Measurements from ENCODE around the gene OR4K5. TPM values are rescaled to one million over a fixed set of nuclear protein-coding genes. Genes with fewer than 3 reads are reported as not detected.

OR4K5 gene
- total and polyA plus RNA-seq, 2 donors (not counting 3 experiments of a cell fraction or from before 2014, with no cell fraction given): not detected

DNA sequence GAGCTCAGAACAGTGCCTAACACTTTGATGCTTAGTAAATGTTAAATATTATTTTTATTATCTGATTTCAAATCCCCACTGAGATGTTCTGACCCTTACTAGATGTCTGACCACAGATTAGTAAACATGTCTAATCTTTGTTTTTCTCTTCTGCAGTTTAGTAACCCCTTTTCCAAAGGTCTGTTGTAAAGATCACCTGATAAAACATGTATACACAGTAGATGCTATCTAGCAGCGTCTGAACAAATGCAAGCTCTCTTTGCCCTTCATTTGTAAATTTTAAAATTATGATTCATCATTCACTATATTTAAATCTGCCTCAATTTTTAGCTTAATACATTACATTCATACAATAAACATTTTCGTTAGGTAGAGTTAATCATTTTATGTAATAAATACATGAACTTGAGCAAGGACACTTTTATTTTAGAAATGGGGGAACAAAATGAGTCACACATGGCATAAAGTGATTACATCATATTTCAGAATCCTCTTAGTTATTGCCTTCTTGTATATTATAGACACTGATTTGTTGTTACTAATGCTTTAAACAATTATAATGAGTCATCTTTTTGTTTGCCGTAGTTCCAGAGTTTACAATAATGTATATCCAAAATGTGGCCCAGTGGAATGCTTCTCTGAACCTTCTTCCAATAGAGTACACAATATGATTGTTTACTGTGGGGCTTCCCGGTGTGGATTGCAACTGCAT lies 1.7 kb upstream of the OR4K5 start:
- no peaks in the 10 kb centered on the region for H3K27me3 ChIP-seq (ENCODE audit: control insufficient read depth in 2 of 2, insufficient read depth in 2 of 2, low read length in 2 of 2)
- H3K36me3 ChIP-seq (ENCODE audit: control insufficient read depth in 2 of 2, extremely low read depth in 1 of 2, insufficient read depth in 2 of 2, low read length in 2 of 2): no peaks in the 10 kb centered on the region
- FAIRE-seq (no peak), DNase-seq (ENCODE audit: low read depth, low spot score) (no peak)
- no peaks in the 10 kb centered on the region for H3K4me1 ChIP-seq (ENCODE audit: control insufficient read depth, extremely low read depth, insufficient read depth, low read length)
- H2AFZ ChIP-seq (ENCODE audit: low read depth, low read length): no peak overlapping the region
- H3K9me3 ChIP-seq (replicated peaks; ENCODE audit: control insufficient read depth, insufficient read depth, low read length): peaks cover 6% of the 10 kb centered on the region
- H3K4me3 ChIP-seq (replicated peaks in 1 of 3; ENCODE audit: insufficient read depth in 1 of 3, low read depth in 1 of 3, low read length in 3 of 3): no peak overlapping the region
- CTCF ChIA-PET: no interaction called here
- no peaks in the 10 kb centered on the region for H4K20me1 ChIP-seq (replicated peaks; ENCODE audit: control insufficient read depth, extremely low read depth, insufficient read depth, low read length)
- no peak for TF ChIP-seq MYC (IDR thresholded peaks at IDR 0.05; ENCODE audit: low read depth, low read length)
- no peak for TF ChIP-seq POLR2A (IDR thresholded peaks at IDR 0.05; ENCODE audit: low read depth, low read length)
- no peak for TF ChIP-seq CTCF (IDR thresholded peaks at IDR 0.05; ENCODE audit: extremely low read depth in 1 of 2, insufficient read depth in 1 of 2, low read depth in 1 of 2, low read length in 2 of 2)
- TF ChIP-seq POLR2AphosphoS5 (IDR thresholded peaks at IDR 0.05; ENCODE audit: insufficient read depth, low read depth, low read length): no peak
- no peak for TF ChIP-seq FOS (IDR thresholded peaks at IDR 0.05; ENCODE audit: borderline replicate concordance, insufficient read depth, low read length)
- no peak for TF ChIP-seq EZH2 (IDR thresholded peaks at IDR 0.05; ENCODE audit: borderline replicate concordance, low read depth, low read length, severe bottlenecking)
- TF ChIP-seq, protein P1, sequence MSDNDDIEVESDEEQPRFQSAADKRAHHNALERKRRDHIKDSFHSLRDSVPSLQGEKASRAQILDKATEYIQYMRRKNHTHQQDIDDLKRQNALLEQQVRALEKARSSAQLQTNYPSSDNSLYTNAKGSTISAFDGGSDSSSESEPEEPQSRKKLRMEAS (IDR thresholded peaks at IDR 0.05; ENCODE audit: insufficient read depth, insufficient read length): no peak
- TF ChIP-seq JUN (IDR thresholded peaks at IDR 0.05; ENCODE audit: borderline replicate concordance, insufficient read depth, insufficient read length, low read depth): no peak
- no peak for TF ChIP-seq GATA2 (IDR thresholded peaks at IDR 0.05; ENCODE audit: insufficient read depth, insufficient read length, low read depth, low read length)
- no peak overlapping the region for H3K4me2 ChIP-seq (ENCODE audit: insufficient read depth, low read length)
- intact Hi-C loops (cut with micrococcal nuclease): no loop called here
- POLR2A ChIA-PET: no interaction called here
- H3K9me1 ChIP-seq (replicated peaks; ENCODE audit: control insufficient read depth, extremely low read depth, insufficient read depth, low read length): no peaks in the 10 kb centered on the region
- dilution Hi-C loops (cut with MboI; ENCODE audit: extremely low pct_ligation_motif_present, low sequenced_read_pairs): no loop called here
- H3K27ac ChIP-seq (ENCODE audit: insufficient read depth, low read depth, low read length): no peak overlapping the region
- H3K9ac ChIP-seq (replicated peaks; ENCODE audit: extremely low read depth, insufficient read depth, low read length): no peak overlapping the region
- no peaks in the 10 kb centered on the region for H3K79me2 ChIP-seq (ENCODE audit: control insufficient read depth, insufficient read depth, low read length)
- BruUV-seq (replicated peaks): no TSS peak

Measured in endothelial cell of umbilical vein (primary cell).